Measurements from ENCODE around the gene NTM. TPM values are rescaled to one million over a fixed set of nuclear protein-coding genes. Genes with fewer than 3 reads are reported as not detected.

The NTM gene
- total RNA-seq, 1 donor from 2014 or later, result not detected

DNA sequence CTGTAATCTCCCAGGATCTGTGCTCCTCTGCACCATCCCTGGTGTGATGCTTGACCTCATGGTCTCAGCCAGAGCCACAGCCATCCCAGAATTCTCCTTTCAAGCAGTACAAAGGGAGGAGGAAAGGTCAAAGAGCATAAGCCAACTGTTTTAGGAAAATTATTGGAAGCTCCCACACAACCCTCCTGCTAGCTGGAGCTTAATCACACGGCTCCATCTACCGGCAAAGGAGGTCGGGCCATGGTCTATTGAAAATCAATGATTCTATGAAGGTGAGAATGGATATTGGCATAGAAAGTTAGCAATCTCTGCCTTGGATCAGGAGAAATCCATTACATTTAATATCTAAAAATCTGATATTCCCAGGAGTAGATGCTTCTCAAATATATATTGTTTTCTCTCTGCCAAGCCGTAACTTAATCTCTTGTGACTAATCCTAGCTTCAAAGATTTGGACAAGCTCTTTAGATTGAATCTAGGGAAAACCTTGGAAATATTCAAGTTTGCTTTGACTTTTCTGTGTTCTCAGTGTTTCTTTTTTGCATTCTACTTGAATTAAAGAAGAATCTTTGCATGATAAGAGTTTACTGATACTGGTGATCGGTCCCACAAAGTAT is 259.6 kb downstream of the NTM start:
- POLR2A ChIA-PET, result no interaction called here
- ATAC-seq (ENCODE audit: low read depth), result no peak

DNA sequence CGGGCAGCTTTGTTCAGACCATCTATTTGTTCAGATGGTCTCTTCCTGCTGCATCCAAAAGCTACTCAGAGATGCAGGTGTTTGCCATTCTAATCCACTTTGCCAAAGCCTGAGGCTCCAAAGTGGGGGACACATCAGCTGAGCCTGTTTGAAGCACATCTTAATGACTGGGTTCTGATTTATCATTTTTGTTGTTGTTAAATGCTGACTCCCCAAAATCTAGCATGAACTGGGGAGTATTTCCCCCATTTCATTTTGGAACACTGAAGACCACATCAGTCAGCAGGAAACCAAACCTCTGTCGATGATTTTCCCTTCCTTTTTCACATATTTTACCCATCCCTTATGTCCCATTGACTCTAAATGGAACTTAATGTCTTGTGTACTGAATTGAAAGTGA is 262.6 kb downstream of the NTM start:
- ChIA-PET CTCF (no interaction called here), POLR2A (no interaction called here)
- no peaks in the 10 kb centered on the region for H3K9me3 Mint-ChIP-seq
- no peak for ATAC-seq (ENCODE audit: low read depth)
- DNase-seq, result no peak
- H3K27ac Mint-ChIP-seq, result no peak overlapping the region
- no peaks in the 10 kb centered on the region for H3K36me3 Mint-ChIP-seq (ENCODE audit: low read depth)
- H3K4me1 Mint-ChIP-seq, result no peaks in the 10 kb centered on the region
- H3K27me3 Mint-ChIP-seq, result peaks cover 2% of the 10 kb centered on the region
- intact Hi-C loops (cut with micrococcal nuclease), result no loop called here
- TF ChIP-seq, protein P1, sequence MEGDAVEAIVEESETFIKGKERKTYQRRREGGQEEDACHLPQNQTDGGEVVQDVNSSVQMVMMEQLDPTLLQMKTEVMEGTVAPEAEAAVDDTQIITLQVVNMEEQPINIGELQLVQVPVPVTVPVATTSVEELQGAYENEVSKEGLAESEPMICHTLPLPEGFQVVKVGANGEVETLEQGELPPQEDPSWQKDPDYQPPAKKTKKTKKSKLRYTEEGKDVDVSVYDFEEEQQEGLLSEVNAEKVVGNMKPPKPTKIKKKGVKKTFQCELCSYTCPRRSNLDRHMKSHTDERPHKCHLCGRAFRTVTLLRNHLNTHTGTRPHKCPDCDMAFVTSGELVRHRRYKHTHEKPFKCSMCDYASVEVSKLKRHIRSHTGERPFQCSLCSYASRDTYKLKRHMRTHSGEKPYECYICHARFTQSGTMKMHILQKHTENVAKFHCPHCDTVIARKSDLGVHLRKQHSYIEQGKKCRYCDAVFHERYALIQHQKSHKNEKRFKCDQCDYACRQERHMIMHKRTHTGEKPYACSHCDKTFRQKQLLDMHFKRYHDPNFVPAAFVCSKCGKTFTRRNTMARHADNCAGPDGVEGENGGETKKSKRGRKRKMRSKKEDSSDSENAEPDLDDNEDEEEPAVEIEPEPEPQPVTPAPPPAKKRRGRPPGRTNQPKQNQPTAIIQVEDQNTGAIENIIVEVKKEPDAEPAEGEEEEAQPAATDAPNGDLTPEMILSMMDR (IDR thresholded peaks at IDR 0.05), result no peak
- no peak overlapping the region for H3K4me3 Mint-ChIP-seq

More for the DNA sequence above, 259.6 kb downstream of the NTM start:
- no peak overlapping the region for H3K4me3 Mint-ChIP-seq
- CTCF ChIA-PET, result no interaction called here
- intact Hi-C loops (cut with micrococcal nuclease), result no loop called here
- no peaks in the 10 kb centered on the region for H3K36me3 Mint-ChIP-seq (ENCODE audit: low read depth)
- H3K27me3 Mint-ChIP-seq, result peaks cover 8% of the 10 kb centered on the region
- H3K4me1 Mint-ChIP-seq, result no peaks in the 10 kb centered on the region
- TF ChIP-seq, protein P1 (IDR thresholded peaks at IDR 0.05), result no peak
- DNase-seq, result no peak
- no peak overlapping the region for H3K27ac Mint-ChIP-seq
- H3K9me3 Mint-ChIP-seq, result no peaks in the 10 kb centered on the region

DNA sequence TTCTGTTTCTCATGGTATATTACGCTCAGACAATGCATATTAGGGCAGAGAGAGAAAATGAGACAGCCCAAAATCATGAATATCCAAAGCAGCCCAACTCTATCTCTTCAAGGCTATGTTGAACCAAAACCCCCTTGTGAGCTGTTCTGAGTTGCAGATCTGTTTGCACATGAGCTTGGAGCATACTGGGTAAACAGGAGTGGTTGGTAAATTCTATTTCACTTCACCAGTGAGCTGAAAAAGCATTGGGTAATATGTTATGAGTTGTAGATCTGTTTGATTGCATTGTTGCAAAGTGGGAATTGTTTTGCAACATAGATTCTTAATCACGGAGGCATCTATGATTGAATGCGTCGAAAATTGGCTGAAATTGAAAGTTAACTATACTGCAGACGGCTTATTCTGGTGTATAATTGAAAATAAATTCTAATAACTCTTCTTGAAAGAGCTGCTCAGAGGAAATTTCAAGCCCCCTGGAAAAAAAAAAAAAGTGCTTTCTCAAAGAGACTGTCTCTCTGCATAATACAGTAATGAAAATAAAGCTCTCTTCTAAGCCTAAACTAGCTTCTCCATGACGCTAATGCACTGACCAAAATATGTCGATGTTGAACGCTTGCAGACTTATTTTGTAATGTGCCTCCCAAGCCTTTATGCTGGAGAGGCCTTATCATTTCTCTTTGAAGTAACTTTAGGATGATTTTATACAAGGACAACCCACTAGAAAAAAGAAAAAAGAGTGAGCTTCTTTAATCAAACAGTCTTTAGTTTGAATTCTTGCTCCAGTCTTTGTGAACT is 263.7 kb downstream of the NTM start:
- intact Hi-C loops (cut with micrococcal nuclease), result no loop called here
- ChIA-PET CTCF (interaction anchor here (1.1 kb wide), 1 partner anchor 60 kb away, joined by 3 read pairs; no protein-coding TSS in a partner anchor), POLR2A (interaction anchor here (0.6 kb wide), 1 partner anchor 17 kb away, joined by 3 read pairs; no protein-coding TSS in a partner anchor)
- ATAC-seq (ENCODE audit: low read depth) (no peak), DNase-seq (no peak)
- TF ChIP-seq, protein P1 (IDR thresholded peaks at IDR 0.05), result no peak
- no peaks in the 10 kb centered on the region for H3K9me3 Mint-ChIP-seq
- H3K4me1 Mint-ChIP-seq, result no peaks in the 10 kb centered on the region
- H3K27me3 Mint-ChIP-seq, result no peaks in the 10 kb centered on the region
- H3K36me3 Mint-ChIP-seq (ENCODE audit: low read depth), result no peaks in the 10 kb centered on the region
- H3K4me3 Mint-ChIP-seq, result no peak overlapping the region
- no peak overlapping the region for H3K27ac Mint-ChIP-seq

DNA sequence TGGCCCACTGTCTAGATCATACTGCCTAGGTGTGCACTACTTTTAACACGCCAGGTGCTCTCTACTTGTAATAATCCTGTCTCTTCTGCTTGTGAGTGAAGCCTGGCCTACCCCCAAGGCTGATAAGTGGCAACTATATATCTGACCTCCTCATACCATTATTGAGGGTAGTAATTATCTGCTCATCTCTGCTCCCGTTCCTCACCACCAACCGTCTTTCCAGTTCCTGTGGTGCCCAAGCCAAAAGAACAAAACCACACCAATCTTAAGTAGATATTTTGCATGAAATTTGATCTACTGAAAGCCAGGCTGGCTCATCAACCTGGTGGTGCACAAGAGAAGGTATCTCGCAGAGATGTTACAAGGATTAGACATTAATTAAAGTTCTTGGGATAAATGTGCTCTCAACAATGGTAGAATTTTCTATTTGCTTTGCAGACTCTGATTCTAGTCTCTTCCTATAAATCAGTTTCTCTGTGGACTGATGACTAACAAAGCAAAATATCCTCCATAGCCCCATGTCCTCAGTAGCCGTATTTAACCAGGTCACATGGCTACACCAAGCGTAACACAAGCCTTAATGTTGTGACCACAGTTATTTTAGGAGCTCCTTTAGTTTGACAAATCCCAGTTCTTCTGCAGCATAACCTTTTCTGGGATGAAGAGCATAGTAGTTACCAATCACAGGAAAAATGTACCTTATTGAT is 267.2 kb downstream of the NTM start:
- H3K27me3 Mint-ChIP-seq, result peaks cover under 1% of the 10 kb centered on the region
- ChIA-PET CTCF (no interaction called here), POLR2A (no interaction called here)
- TF ChIP-seq, protein P1 (IDR thresholded peaks at IDR 0.05), result no peak
- no peak for DNase-seq
- no peaks in the 10 kb centered on the region for H3K36me3 Mint-ChIP-seq (ENCODE audit: low read depth)
- intact Hi-C loops (cut with micrococcal nuclease), result no loop called here
- H3K27ac Mint-ChIP-seq, result no peak overlapping the region
- no peak overlapping the region for H3K4me3 Mint-ChIP-seq
- ATAC-seq (ENCODE audit: low read depth), result no peak
- H3K4me1 Mint-ChIP-seq, result no peaks in the 10 kb centered on the region
- H3K9me3 Mint-ChIP-seq, result no peaks in the 10 kb centered on the region

DNA sequence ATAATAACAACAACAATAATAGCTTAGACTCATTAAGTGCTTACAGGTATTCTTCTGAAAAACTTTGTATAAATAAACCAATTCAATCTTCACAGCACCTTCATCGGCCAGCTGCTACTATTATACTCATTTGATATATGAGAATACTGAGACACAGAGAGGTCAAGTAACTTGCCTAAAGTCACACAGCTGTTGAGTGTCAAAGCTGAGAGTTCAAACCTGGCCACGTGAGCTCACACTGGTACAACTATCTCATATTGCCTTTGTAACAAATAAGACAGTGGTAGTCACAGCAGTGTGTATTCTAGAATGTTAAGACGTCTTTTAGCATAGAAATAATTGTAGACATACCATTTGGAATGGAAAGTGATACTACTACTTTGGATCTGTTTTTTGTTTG is 268.5 kb downstream of the NTM start:
- intact Hi-C loops (cut with micrococcal nuclease), result no loop called here
- Mint-ChIP-seq H3K4me3 (no peak overlapping the region), H3K36me3 (ENCODE audit: low read depth) (no peaks in the 10 kb centered on the region), H3K9me3 (no peaks in the 10 kb centered on the region), H3K4me1 (no peaks in the 10 kb centered on the region), H3K27me3 (peaks cover 2% of the 10 kb centered on the region), H3K27ac (no peak overlapping the region)
- ChIA-PET POLR2A (no interaction called here), CTCF (no interaction called here)
- ATAC-seq (ENCODE audit: low read depth) (no peak), DNase-seq (no peak)
- TF ChIP-seq, protein P1 (IDR thresholded peaks at IDR 0.05), result no peak
